Spleen (tissue), 7 donors: ENCODE results near the gene C14orf132.

ENCODE experiments used
- CTCF ChIP-seq, 11 experiments: fragments of 200-600 bp in 7 of 11; fragments of 450-650 bp in 4 of 11; sonication (generic) in 4 of 11; IDR thresholded peaks in 8 of 11; conservative IDR thresholded peaks in 3 of 11; 1 replicate in 7 of 11; 2 replicates in 4 of 11; pipeline versions ENCODE4 v1.4.0 to v1.8.0; 2016 to 2021; ENCODE audit warnings: antibody characterized with exemption in 11 of 11, inconsistent platforms in 4 of 11, mild to moderate bottlenecking in 1 of 11
- POLR2AphosphoS5 ChIP-seq, 3 donors: sonication (generic); formaldehyde crosslinking; IDR thresholded peaks; one replicate each; pipeline ENCODE4 v1.5.1; 2017; ENCODE audit warnings: antibody characterized with exemption in 3 of 3
- donor health status: DM: no; HTN: no; CAD: no; lungs with moderate emphysema.
- donor health status: DM: no; HTN: no; CAD: no.
- donor health status: DM: no; HTN: no; CAD: no.

DNA sequence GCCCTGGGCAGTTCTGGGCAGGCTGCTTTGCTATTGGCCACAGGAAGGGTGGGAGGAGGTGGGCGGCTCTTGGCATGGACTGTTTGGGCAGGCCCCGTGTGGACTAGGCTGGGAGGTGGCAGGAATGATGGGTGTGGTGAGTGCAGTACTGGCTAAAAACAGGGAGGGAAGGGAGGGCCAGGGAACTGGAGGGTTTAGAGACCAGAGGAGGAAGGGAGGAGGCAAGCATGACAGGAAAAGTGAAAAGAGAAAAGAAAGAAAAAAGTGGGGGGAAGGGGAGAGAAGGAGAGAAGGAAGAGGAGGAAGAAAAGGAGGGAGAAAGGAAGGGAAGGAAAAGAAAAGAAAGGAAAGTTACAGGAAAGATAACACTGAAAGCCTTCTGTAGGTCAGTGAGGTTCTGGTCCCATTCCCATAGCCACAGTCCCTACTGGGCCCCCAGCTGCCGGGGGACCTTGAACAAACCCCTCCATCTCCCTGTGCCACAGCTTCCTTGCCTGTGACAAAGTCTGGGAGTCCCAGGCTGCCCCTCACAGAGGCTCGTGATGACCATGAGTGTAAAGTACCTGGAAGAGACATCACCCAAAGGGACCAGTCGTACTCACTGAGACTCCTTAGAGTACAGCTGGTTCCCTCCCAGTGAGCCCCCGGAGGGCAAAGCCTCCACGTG is 1.1 kb upstream of the C14orf132 start:
- TF ChIP-seq CTCF (IDR thresholded peaks at IDR 0.05 in 8 of 11, conservative IDR thresholded peaks at IDR 0.05 in 3 of 11) (no peak), POLR2AphosphoS5 (IDR thresholded peaks at IDR 0.05) (peak in 2 of 3 donors; percentile 18 to 30)
